HEK293 (cell line): ENCODE results near the gene DCAKD.

Experiments
- SCRT2 ChIP-seq: fragments of 450-650 bp; formaldehyde crosslinking; IDR thresholded peaks from 2 replicates; pipeline ENCODE4 v1.5.1; 2016; ENCODE audit warnings: missing biosample characterization, missing genetic modification characterization
- ZBTB21 ChIP-seq: fragments of 450-650 bp; formaldehyde crosslinking; IDR thresholded peaks from 2 replicates; pipeline ENCODE4 v1.5.1; 2017; ENCODE audit warnings: missing biosample characterization, missing genetic modification characterization
- ZNF768 ChIP-seq: fragments of 450-650 bp; formaldehyde crosslinking; IDR thresholded peaks from 2 replicates; pipeline ENCODE4 v1.5.1; 2018; ENCODE audit warnings: missing biosample characterization, mild to moderate bottlenecking, missing genetic modification characterization
- TF ChIP-seq, protein P1 (sequence below): fragments of 450-650 bp; formaldehyde crosslinking; IDR thresholded peaks from 2 replicates; pipeline ENCODE4 v1.5.1; 2016; ENCODE audit warnings: missing biosample characterization, missing genetic modification characterization
- TF ChIP-seq, protein P2 (sequence below): fragments of 450-650 bp; formaldehyde crosslinking; IDR thresholded peaks from 2 replicates; pipeline ENCODE4 v1.5.1; 2016; ENCODE audit warnings: missing biosample characterization, missing genetic modification characterization
- TF ChIP-seq, protein P3 (sequence below): sonication (generic); formaldehyde crosslinking; IDR thresholded peaks from 2 replicates; pipeline ENCODE4 v1.8.1; 2022; ENCODE audit warnings: mild to moderate bottlenecking, moderate library complexity, missing genetic modification reagents
- TF ChIP-seq, protein P4 (sequence below): fragments of 450-650 bp; formaldehyde crosslinking; IDR thresholded peaks from 2 replicates; pipeline ENCODE4 v1.5.1; 2016; ENCODE audit warnings: missing biosample characterization, missing genetic modification characterization

DNA sequence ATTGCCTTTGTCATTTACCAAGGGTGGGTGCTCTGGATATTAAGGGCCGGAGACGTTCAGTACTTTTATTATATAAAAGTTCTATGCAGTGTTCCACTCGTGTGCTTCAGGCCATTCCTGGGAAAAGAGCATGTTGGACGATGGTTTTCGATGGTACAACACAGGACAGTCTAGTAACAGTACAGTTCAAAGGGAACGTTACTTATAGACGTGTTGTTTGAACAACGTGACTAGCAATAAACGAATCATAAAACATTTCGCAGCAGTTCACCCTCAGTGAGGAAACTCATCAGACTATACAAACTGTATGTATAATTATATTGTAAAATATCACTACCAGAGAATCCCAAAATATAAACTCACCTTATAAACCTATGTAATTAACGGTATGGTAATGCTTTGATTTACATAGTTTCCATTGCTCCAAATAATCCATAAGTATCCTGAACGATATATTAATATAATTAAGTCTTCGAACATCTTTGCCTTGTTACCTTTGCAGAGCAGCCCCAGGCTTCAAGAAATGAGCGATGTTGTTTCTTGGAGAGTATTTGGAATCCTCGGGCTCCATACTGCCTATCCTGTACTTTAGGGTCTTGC lies 10.3 kb upstream of the DCAKD start:
- TF ChIP-seq ZNF768 = no peak
- TF ChIP-seq, protein P1, sequence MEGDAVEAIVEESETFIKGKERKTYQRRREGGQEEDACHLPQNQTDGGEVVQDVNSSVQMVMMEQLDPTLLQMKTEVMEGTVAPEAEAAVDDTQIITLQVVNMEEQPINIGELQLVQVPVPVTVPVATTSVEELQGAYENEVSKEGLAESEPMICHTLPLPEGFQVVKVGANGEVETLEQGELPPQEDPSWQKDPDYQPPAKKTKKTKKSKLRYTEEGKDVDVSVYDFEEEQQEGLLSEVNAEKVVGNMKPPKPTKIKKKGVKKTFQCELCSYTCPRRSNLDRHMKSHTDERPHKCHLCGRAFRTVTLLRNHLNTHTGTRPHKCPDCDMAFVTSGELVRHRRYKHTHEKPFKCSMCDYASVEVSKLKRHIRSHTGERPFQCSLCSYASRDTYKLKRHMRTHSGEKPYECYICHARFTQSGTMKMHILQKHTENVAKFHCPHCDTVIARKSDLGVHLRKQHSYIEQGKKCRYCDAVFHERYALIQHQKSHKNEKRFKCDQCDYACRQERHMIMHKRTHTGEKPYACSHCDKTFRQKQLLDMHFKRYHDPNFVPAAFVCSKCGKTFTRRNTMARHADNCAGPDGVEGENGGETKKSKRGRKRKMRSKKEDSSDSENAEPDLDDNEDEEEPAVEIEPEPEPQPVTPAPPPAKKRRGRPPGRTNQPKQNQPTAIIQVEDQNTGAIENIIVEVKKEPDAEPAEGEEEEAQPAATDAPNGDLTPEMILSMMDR (tag by site-specific recombination) = no peak
- no peak for TF ChIP-seq ZBTB21 (tag by site-specific recombination)
- TF ChIP-seq, protein P2, sequence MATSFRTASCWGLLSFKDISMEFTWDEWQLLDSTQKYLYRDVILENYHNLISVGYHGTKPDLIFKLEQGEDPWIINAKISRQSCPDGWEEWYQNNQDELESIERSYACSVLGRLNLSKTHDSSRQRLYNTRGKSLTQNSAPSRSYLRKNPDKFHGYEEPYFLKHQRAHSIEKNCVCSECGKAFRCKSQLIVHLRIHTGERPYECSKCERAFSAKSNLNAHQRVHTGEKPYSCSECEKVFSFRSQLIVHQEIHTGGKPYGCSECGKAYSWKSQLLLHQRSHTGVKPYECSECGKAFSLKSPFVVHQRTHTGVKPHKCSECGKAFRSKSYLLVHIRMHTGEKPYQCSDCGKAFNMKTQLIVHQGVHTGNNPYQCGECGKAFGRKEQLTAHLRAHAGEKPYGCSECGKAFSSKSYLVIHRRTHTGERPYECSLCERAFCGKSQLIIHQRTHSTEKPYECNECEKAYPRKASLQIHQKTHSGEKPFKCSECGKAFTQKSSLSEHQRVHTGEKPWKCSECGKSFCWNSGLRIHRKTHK = no peak
- TF ChIP-seq SCRT2 = no peak
- TF ChIP-seq, protein P3, sequence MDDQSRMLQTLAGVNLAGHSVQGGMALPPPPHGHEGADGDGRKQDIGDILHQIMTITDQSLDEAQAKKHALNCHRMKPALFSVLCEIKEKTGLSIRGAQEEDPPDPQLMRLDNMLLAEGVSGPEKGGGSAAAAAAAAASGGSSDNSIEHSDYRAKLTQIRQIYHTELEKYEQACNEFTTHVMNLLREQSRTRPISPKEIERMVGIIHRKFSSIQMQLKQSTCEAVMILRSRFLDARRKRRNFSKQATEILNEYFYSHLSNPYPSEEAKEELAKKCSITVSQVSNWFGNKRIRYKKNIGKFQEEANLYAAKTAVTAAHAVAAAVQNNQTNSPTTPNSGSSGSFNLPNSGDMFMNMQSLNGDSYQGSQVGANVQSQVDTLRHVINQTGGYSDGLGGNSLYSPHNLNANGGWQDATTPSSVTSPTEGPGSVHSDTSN (CRISPR knock-in tag) = no peak
- TF ChIP-seq, protein P4, sequence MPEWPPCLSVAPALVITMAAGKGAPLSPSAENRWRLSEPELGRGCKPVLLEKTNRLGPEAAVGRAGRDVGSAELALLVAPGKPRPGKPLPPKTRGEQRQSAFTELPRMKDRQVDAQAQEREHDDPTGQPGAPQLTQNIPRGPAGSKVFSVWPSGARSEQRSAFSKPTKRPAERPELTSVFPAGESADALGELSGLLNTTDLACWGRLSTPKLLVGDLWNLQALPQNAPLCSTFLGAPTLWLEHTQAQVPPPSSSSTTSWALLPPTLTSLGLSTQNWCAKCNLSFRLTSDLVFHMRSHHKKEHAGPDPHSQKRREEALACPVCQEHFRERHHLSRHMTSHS (tag by site-specific recombination) = no peak
